ENCODE data around the gene PCDH12. TPM values are rescaled to one million over a fixed set of nuclear protein-coding genes. Genes with fewer than 3 reads are reported as not detected.

The PCDH12 gene
- total RNA-seq, 2 donors from 2014 or later, result 1.6 to 2.9 TPM

DNA sequence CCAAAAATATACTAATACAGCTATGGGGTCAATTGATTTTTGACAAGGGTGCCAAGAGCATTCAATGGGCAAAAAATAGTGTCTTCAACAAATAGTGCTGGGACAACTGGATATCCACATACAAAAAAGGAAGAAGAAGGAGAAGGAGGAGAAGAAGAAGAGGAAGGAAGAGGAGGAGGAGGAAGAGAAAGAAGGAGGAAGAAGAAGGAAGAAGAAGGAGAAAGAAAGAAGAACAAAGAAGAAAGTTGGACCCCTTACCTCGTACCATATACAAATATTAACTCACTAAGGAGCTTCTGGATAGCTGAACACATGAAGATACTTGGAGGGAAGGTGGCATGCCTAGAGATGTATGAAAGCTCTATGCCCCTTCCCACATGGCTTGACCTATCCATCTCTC, 51.5 kb downstream of the PCDH12 start:
- H3K4me3 ChIP-seq, result no peak overlapping the region
- DNase-seq (no peak), ATAC-seq (no peak)
- TF ChIP-seq, protein P1, sequence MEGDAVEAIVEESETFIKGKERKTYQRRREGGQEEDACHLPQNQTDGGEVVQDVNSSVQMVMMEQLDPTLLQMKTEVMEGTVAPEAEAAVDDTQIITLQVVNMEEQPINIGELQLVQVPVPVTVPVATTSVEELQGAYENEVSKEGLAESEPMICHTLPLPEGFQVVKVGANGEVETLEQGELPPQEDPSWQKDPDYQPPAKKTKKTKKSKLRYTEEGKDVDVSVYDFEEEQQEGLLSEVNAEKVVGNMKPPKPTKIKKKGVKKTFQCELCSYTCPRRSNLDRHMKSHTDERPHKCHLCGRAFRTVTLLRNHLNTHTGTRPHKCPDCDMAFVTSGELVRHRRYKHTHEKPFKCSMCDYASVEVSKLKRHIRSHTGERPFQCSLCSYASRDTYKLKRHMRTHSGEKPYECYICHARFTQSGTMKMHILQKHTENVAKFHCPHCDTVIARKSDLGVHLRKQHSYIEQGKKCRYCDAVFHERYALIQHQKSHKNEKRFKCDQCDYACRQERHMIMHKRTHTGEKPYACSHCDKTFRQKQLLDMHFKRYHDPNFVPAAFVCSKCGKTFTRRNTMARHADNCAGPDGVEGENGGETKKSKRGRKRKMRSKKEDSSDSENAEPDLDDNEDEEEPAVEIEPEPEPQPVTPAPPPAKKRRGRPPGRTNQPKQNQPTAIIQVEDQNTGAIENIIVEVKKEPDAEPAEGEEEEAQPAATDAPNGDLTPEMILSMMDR (IDR thresholded peaks at IDR 0.05), result no peak
- no peak for TF ChIP-seq POLR2A (IDR thresholded peaks at IDR 0.05)
- H3K27me3 ChIP-seq, result no peaks in the 10 kb centered on the region
- no peaks in the 10 kb centered on the region for H3K36me3 ChIP-seq (replicated peaks in 1 of 2; ENCODE audit: insufficient read depth in 1 of 2, low read depth in 2 of 2)
- WGBS, 2 donors, result 0 to 38% methylated on average over 1 of the region's 1 CpG
- intact Hi-C loops (cut with DNase I), result no loop called here
- H3K27ac ChIP-seq, result no peak overlapping the region
- no peaks in the 10 kb centered on the region for H3K9me3 ChIP-seq
- no peaks in the 10 kb centered on the region for H3K4me1 ChIP-seq

DNA sequence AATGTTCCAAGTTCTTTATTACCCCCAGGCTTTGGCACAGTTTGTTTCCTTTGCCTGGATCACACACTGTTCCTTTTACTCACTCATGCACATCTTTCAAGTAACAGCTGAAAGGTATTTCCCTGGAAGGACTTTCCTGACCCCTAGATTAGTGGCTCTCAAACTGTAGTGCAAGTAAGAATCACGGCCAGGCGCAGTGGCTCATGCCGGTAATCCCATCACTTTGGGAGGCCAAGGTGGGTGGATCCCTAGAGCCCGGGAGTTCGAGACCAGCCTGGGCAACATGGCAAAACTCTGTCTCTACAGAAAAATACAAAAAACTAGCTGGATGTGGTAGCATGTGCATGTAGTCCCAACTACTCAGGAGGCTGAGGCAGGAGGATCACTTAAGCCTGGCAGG, 53.5 kb downstream of the PCDH12 start:
- Histone ChIP-seq H3K9me3 (no peaks in the 10 kb centered on the region), H3K4me3 (no peak overlapping the region), H3K27me3 (no peaks in the 10 kb centered on the region), H3K4me1 (no peaks in the 10 kb centered on the region), H3K27ac (no peak overlapping the region), H3K36me3 (replicated peaks in 1 of 2; ENCODE audit: insufficient read depth in 1 of 2, low read depth in 2 of 2) (no peaks in the 10 kb centered on the region)
- DNase-seq (no peak), ATAC-seq (no peak)
- intact Hi-C loops (cut with DNase I), result no loop called here
- WGBS, 2 donors, result 76 to 80% methylated on average over 5 of the region's 5 CpGs
- TF ChIP-seq, protein P1 (IDR thresholded peaks at IDR 0.05), result no peak
- TF ChIP-seq POLR2A (IDR thresholded peaks at IDR 0.05), result no peak

DNA sequence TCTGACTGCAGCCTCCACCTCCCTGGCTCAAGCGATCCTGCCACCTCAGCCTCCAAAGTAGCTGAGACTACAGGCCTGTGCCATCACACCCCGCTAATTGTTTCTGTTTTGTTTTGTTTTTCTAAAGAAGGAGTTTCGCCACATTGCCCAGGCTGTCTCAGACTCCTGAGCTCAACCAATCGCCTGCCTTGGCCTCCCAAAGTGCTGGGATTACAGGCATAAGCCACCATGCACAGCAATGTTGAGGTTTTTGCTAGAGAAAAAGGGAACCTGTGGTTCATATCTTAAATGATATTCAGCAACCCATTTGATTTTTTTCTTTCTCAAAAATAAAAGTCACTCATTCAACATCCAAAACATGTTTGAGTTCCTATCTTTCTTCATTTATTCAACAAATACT, 54.7 kb downstream of the PCDH12 start:
- 60 to 66% methylated on average over 3 to 4 of the region's 4 CpGs for WGBS, 2 donors
- Histone ChIP-seq H3K27me3 (no peaks in the 10 kb centered on the region), H3K4me1 (no peaks in the 10 kb centered on the region), H3K4me3 (no peak overlapping the region), H3K36me3 (replicated peaks in 1 of 2; ENCODE audit: insufficient read depth in 1 of 2, low read depth in 2 of 2) (no peaks in the 10 kb centered on the region), H3K9me3 (no peaks in the 10 kb centered on the region), H3K27ac (no peak overlapping the region)
- TF ChIP-seq POLR2A (IDR thresholded peaks at IDR 0.05), result no peak
- TF ChIP-seq, protein P1 (IDR thresholded peaks at IDR 0.05), result no peak
- intact Hi-C loops (cut with DNase I), result no loop called here
- no peak for DNase-seq
- no peak for ATAC-seq

DNA sequence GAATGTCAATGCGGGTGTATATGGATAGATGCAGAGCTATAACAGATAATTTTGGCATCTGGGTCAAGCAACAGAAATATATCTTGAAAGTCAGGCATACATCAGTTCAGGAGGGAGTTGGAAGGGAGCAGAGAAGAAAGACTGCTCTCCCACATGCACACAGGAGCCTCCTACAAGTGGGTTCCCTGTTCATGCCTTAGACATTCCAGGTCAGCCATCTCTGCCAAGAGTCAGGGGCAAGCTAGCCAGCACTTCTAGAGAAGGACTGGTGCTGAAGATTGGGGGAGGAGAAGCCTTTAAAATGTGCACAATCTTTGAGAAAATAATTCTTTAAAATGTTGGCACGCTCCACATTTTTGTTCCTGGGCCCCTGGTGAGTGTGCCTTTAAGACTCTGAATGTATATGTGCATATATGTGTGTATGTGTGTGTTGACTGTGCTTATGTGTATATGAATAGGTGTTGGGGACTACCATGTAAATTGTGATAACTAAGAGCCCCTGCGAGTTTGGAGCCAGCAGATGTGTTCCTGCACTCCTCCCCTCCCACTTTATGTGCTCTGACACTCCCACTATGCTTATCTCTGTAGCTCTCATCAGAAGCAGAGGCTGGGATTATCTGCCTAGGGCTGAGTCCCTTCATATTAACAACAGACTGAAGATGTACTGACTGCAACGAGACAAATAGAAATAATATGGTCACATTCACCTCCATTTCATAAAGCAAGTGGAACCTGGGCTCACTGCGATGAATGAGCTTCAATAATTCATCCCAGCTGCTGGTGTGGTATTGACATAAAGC, 55.8 kb downstream of the PCDH12 start:
- H3K27me3 ChIP-seq, result no peaks in the 10 kb centered on the region
- H3K4me3 ChIP-seq, result no peak overlapping the region
- H3K4me1 ChIP-seq, result no peaks in the 10 kb centered on the region
- no peak for DNase-seq
- no peak overlapping the region for H3K27ac ChIP-seq
- intact Hi-C loops (cut with DNase I), result no loop called here
- no peaks in the 10 kb centered on the region for H3K9me3 ChIP-seq
- H3K36me3 ChIP-seq (replicated peaks in 1 of 2; ENCODE audit: insufficient read depth in 1 of 2, low read depth in 2 of 2), result no peaks in the 10 kb centered on the region
- no peak for ATAC-seq
- TF ChIP-seq POLR2A (IDR thresholded peaks at IDR 0.05), result no peak
- TF ChIP-seq, protein P1 (IDR thresholded peaks at IDR 0.05), result no peak
- WGBS, 2 donors, result 47 to 54% methylated on average over 5 of the region's 5 CpGs

All from body of pancreas (tissue), 4 donors.